Measurements from ENCODE around the gene BRCC3. TPM values are rescaled to one million over a fixed set of nuclear protein-coding genes. Genes with fewer than 3 reads are reported as not detected.

The BRCC3 gene
- total RNA-seq, 2 experiments from 2014 or later, result 28.1 to 30.3 TPM

GRCh38 chrX:155061760-155062159 is 9.5 kb upstream of the BRCC3 start:
- POLR2A ChIA-PET, result no interaction called here
- peaks cover 19% of the 10 kb centered on the region for H3K4me1 Mint-ChIP-seq
- peaks cover 4% of the 10 kb centered on the region for H3K36me3 Mint-ChIP-seq (ENCODE audit: low read depth)
- no peaks in the 10 kb centered on the region for H3K27me3 Mint-ChIP-seq
- H3K27ac Mint-ChIP-seq, result no peak overlapping the region
- ATAC-seq (no peak), DNase-seq (no peak)
- no peaks in the 10 kb centered on the region for H3K9me3 Mint-ChIP-seq (ENCODE audit: low read depth)
- no peak overlapping the region for H3K4me3 Mint-ChIP-seq
- intact Hi-C loops (cut with DNase I, micrococcal nuclease), result no loop called here
- CTCF ChIA-PET, result interaction anchor here (0.8 to 1.4 kb wide), 2 partner anchors 12 to 73 kb away, joined by 3 to 5 read pairs; no protein-coding TSS in a partner anchor

- POLR2A ChIA-PET, result no interaction called here
- peaks cover 30% of the 10 kb centered on the region for H3K4me1 Mint-ChIP-seq
- no peak overlapping the region for H3K4me3 Mint-ChIP-seq
- CTCF ChIA-PET, result interaction anchor here (0.8 to 2.0 kb wide), 5 partner anchors 9 to 147 kb away, joined by 3 to 6 read pairs (median 3); no protein-coding TSS in a partner anchor
- ATAC-seq, result no peak
- intact Hi-C loops (cut with DNase I, micrococcal nuclease), result no loop called here
- no peak for DNase-seq
- H3K27ac Mint-ChIP-seq, result no peak overlapping the region
- peaks cover 6% of the 10 kb centered on the region for H3K36me3 Mint-ChIP-seq (ENCODE audit: low read depth)
- no peaks in the 10 kb centered on the region for H3K9me3 Mint-ChIP-seq (ENCODE audit: low read depth)
- no peaks in the 10 kb centered on the region for H3K27me3 Mint-ChIP-seq
Observed at GRCh38 chrX:155065035-155065734, 6.1 kb upstream of the BRCC3 start.

- H3K27me3 Mint-ChIP-seq, result no peaks in the 10 kb centered on the region
- DNase-seq (no peak), ATAC-seq (no peak)
- H3K4me3 Mint-ChIP-seq, result no peak overlapping the region
- CTCF ChIA-PET, result interaction anchor here (3.3 kb wide), 1 partner anchor 10 kb away, joined by 15 read pairs; no protein-coding TSS in a partner anchor
- POLR2A ChIA-PET, result no interaction called here
- peaks cover 41% of the 10 kb centered on the region for H3K4me1 Mint-ChIP-seq
- H3K9me3 Mint-ChIP-seq (ENCODE audit: low read depth), result no peaks in the 10 kb centered on the region
- peaks cover 11% of the 10 kb centered on the region for H3K36me3 Mint-ChIP-seq (ENCODE audit: low read depth)
- intact Hi-C loops (cut with DNase I, micrococcal nuclease), result no loop called here
- H3K27ac Mint-ChIP-seq, result no peak overlapping the region
Observed at GRCh38 chrX:155068165-155068564, 3.1 kb upstream of the BRCC3 start.

DNA sequence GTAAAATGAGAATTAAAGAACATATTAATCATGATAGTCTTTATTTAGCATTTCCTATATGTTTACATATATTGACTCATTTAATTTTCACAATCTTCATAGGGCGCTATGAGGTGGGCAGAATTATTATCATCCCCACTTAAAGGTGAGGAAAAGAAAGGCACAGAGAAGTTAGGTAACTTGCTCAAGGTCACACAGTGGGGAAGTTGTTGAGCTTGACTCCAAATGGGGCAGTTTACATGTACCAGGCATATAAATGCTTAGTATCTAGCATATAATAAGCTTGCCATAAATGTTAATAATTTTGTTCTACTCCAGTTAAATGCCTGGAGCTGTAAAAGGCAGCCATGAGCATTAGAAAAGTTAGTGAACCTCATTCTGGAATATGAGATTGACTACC is 1.9 kb upstream of the BRCC3 start:
- ChIA-PET CTCF (interaction anchor here (0.7 to 3.3 kb wide), 4 partner anchors 12 to 79 kb away, joined by 3 to 15 read pairs (median 4); no protein-coding TSS in a partner anchor), POLR2A (interaction anchor here (0.8 kb wide), 1 partner anchor 79 kb away, joined by 3 read pairs; no protein-coding TSS in a partner anchor)
- Mint-ChIP-seq H3K36me3 (ENCODE audit: low read depth) (peaks cover 22% of the 10 kb centered on the region), H3K27me3 (no peaks in the 10 kb centered on the region), H3K9me3 (ENCODE audit: low read depth) (no peaks in the 10 kb centered on the region), H3K4me1 (peaks cover 52% of the 10 kb centered on the region), H3K27ac (no peak overlapping the region), H3K4me3 (peak overlapping the region; percentile 81)
- ATAC-seq (no peak), DNase-seq (no peak)
- intact Hi-C loops (cut with DNase I, micrococcal nuclease), result no loop called here

DNA sequence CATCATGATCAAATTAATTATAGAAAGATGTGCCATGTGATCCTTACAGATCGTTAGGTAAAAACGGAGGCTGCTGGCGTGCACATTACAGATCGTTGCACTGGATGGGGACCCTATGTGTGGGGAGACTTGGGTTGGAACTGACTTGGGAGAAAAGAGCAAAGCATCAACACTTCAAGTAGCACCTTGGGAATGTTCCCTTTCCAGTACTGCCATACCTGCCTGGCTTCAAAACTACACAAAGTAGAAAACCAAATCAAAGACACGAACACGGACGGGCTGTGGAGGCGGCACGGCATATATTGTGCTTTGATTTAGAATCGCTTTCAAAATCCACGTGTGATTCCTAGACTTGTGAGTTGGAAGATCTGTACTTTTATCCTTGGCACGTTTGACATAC is 1.3 kb upstream of the BRCC3 start:
- H3K9me3 Mint-ChIP-seq (ENCODE audit: low read depth), result no peaks in the 10 kb centered on the region

GRCh38 chrX:155070663-155070974 is 689 bp upstream of the BRCC3 start:
- Mint-ChIP-seq H3K27ac (peak overlapping the region; percentile 87), H3K4me1 (peaks cover 53% of the 10 kb centered on the region), H3K36me3 (ENCODE audit: low read depth) (peaks cover 29% of the 10 kb centered on the region), H3K4me3 (peak overlapping the region; percentile 81), H3K27me3 (no peaks in the 10 kb centered on the region), H3K9me3 (ENCODE audit: low read depth) (no peaks in the 10 kb centered on the region)
- peak; percentile 3 for ATAC-seq
- CTCF ChIA-PET, result interaction anchor here (0.6 to 1.4 kb wide), 3 partner anchors 14 to 698 kb away, joined by 3 to 6 read pairs (median 3); no protein-coding TSS in a partner anchor
- DNase-seq, result no peak
- intact Hi-C loops (cut with DNase I, micrococcal nuclease), result loop anchor here (2.0 to 10.0 kb wide), 7 partner anchors 14 to 1598 kb away; partner anchors contain the start of genes DKC1 (in 1 of the 2), FUNDC2 (in 1 of the 2), HAUS7 (in 1 of the 2) and RAB39B (in 1 of the 2)
- POLR2A ChIA-PET, result no interaction called here

More for the DNA sequence above, 1.3 kb upstream of the BRCC3 start:
- intact Hi-C loops (cut with DNase I, micrococcal nuclease), result loop anchor here (2.0 to 10.0 kb wide), 7 partner anchors 13 to 1598 kb away; partner anchors contain the start of genes DKC1 (in 1 of the 2), FUNDC2 (in 1 of the 2), HAUS7 (in 1 of the 2) and RAB39B (in 1 of the 2)
- ChIA-PET CTCF (interaction anchor here (0.6 to 1.4 kb wide), 4 partner anchors 13 to 697 kb away, joined by 3 to 6 read pairs (median 3); no protein-coding TSS in a partner anchor), POLR2A (no interaction called here)
- DNase-seq (peak; percentile 8), ATAC-seq (no peak)
- H3K4me1 Mint-ChIP-seq, result peaks cover 53% of the 10 kb centered on the region
- peaks cover 23% of the 10 kb centered on the region for H3K36me3 Mint-ChIP-seq (ENCODE audit: low read depth)
- peak overlapping the region; percentile 87 for H3K27ac Mint-ChIP-seq
- no peaks in the 10 kb centered on the region for H3K27me3 Mint-ChIP-seq
- peak overlapping the region; percentile 81 for H3K4me3 Mint-ChIP-seq

DNA sequence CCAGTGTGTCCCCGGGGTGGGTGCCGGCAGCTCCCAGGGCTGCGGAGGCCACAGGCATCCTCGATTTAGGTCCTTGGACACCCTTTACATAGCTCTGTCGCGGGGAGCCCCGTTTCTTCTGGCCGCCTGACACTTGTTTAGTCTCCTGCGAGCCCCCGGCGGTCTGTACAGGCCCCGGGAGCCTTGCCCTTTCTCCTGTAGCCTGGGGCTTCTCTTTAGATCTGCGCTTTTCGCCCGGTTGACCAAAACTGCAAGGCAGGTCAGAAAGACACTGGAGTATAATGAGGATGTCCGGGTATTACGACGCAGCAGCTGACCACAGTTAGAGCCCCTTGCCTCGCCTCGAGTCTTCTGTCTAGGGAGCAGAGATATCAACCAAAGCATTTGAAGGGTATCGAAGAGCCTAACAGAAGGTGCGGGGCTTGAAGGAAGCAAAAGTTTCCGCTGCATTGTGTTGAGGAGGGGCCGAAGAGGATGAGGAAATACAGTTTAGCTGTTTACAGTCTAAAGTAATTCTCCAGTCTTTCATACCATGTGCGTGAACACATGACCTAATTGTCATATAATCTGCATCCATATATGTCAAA is 479 bp downstream of the BRCC3 start:
- peak overlapping the region; percentile 93 for H3K27ac Mint-ChIP-seq
- POLR2A ChIA-PET, result no interaction called here
- H3K9me3 Mint-ChIP-seq (ENCODE audit: low read depth), result no peaks in the 10 kb centered on the region
- no peak for ATAC-seq
- H3K4me1 Mint-ChIP-seq, result peaks cover 53% of the 10 kb centered on the region
- intact Hi-C loops (cut with DNase I, micrococcal nuclease), result loop anchor here (1.0 to 10.0 kb wide), 11 partner anchors 15 to 1599 kb away; partner anchors contain the start of genes VBP1 (in 2 of the 2), DKC1 (in 1 of the 2), FUNDC2 (in 1 of the 2) and HAUS7 (in 1 of the 2)
- H3K27me3 Mint-ChIP-seq, result no peaks in the 10 kb centered on the region
- peaks cover 29% of the 10 kb centered on the region for H3K36me3 Mint-ChIP-seq (ENCODE audit: low read depth)
- DNase-seq, result no peak
- peak overlapping the region; percentile 90 for H3K4me3 Mint-ChIP-seq
- CTCF ChIA-PET, result interaction anchor here (1.2 kb wide), 1 partner anchor 15 kb away, joined by 6 read pairs; no protein-coding TSS in a partner anchor

GRCh38 chrX:155086202-155086840 is 15.0 kb downstream of the BRCC3 start:
- Mint-ChIP-seq H3K4me1 (peaks cover 2% of the 10 kb centered on the region), H3K9me3 (ENCODE audit: low read depth) (no peaks in the 10 kb centered on the region), H3K27ac (no peak overlapping the region), H3K27me3 (no peaks in the 10 kb centered on the region), H3K4me3 (no peak overlapping the region), H3K36me3 (ENCODE audit: low read depth) (peaks cover 17% of the 10 kb centered on the region)
- ATAC-seq (no peak), DNase-seq (peak; percentile 63)
- CTCF ChIA-PET, result interaction anchor here (1.2 kb wide), 2 partner anchors 66 to 107 kb away, joined by 3 to 4 read pairs; no protein-coding TSS in a partner anchor
- POLR2A ChIA-PET, result interaction anchor here (0.7 kb wide), 1 partner anchor 337 kb away, joined by 3 read pairs; no protein-coding TSS in a partner anchor
- intact Hi-C loops (cut with DNase I, micrococcal nuclease), result loop anchor here (1.0 kb wide), 2 partner anchors 105 to 168 kb away; no protein-coding TSS in a partner anchor

GRCh38 chrX:155086961-155087735 is 15.8 kb downstream of the BRCC3 start:
- ATAC-seq, result no peak
- POLR2A ChIA-PET, result interaction anchor here (0.7 kb wide), 1 partner anchor 338 kb away, joined by 3 read pairs; no protein-coding TSS in a partner anchor
- DNase-seq, result no peak
- CTCF ChIA-PET, result interaction anchor here (0.9 to 1.2 kb wide), 2 partner anchors 28 to 67 kb away, joined by 3 to 4 read pairs; no protein-coding TSS in a partner anchor
- peaks cover 14% of the 10 kb centered on the region for H3K36me3 Mint-ChIP-seq (ENCODE audit: low read depth)
- H3K4me3 Mint-ChIP-seq, result no peak overlapping the region
- intact Hi-C loops (cut with DNase I, micrococcal nuclease), result loop anchor here (1.0 kb wide), 2 partner anchors 106 to 169 kb away; no protein-coding TSS in a partner anchor
- H3K27ac Mint-ChIP-seq, result no peak overlapping the region
- no peaks in the 10 kb centered on the region for H3K27me3 Mint-ChIP-seq
- no peaks in the 10 kb centered on the region for H3K9me3 Mint-ChIP-seq (ENCODE audit: low read depth)
- H3K4me1 Mint-ChIP-seq, result peaks cover 2% of the 10 kb centered on the region

DNA sequence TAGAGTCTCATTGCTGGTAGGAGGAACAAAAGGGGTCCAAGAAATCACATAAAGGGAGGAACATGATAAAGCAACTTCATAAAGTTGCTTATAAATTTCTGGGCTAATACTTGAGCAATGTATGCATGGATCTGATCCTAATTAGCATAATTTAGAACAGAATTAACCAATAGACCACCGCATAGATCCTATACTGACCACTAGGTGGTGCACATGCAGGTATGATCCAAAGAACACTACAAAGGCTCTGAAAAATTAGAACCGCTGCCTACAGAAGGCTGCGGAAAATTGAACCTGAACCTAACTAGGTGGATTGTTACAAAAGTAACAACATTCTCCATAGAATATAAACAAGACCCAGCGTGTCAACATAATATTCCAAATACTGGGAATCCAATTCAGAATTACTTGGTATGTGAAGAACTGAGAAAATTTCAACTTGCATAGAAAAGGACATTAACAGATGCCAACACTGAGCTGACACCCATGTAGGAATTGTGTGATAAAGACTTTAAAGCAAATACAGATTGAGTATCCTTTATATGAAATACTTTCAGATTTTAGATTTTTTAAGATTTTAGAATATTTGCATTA is 23.3 kb downstream of the BRCC3 start:
- ATAC-seq, result peak; percentile 73
- Mint-ChIP-seq H3K9me3 (ENCODE audit: low read depth) (no peaks in the 10 kb centered on the region), H3K27me3 (no peaks in the 10 kb centered on the region), H3K4me3 (no peak overlapping the region), H3K4me1 (peaks cover 2% of the 10 kb centered on the region), H3K36me3 (ENCODE audit: low read depth) (peaks cover 22% of the 10 kb centered on the region), H3K27ac (no peak overlapping the region)
- ChIA-PET CTCF (interaction anchor here (0.7 to 2.2 kb wide), 6 partner anchors 13 to 551 kb away, joined by 3 to 6 read pairs (median 3); no protein-coding TSS in a partner anchor), POLR2A (interaction anchor here (0.5 kb wide), 1 partner anchor 120 kb away, joined by 4 read pairs; no protein-coding TSS in a partner anchor)
- intact Hi-C loops (cut with DNase I, micrococcal nuclease), result loop anchor here (1.0 to 5.0 kb wide), 3 partner anchors 55 to 728 kb away; partner anchors contain the start of gene VBP1 (in 1 of the 2)
- DNase-seq, result peak; percentile 26

Measured in activated CD4-positive, alpha-beta T cell treated with anti-CD3 and anti-CD28 coated beads for 36 hours (primary cell).